Left ventricle myocardium inferior (tissue), 1 donor: ENCODE results near the gene MCF2L2. TPM values are rescaled to one million over a fixed set of nuclear protein-coding genes. Genes with fewer than 3 reads are reported as not detected.

Source experiments
- DNase-seq: peaks from one replicate; pipeline ENCODE4 v3.0.0-alpha.2; 2020
- H3K27ac ChIP-seq: fragments of 200-600 bp; replicated peaks from 2 replicates; pipeline ENCODE4 v1.8.0; 2021
- H3K27me3 ChIP-seq: fragments of 200-600 bp; 2 replicates; pipeline ENCODE4 v1.8.0; 2021; ENCODE audit warnings: low read depth
- H3K36me3 ChIP-seq: fragments of 200-600 bp; 2 replicates; pipeline ENCODE4 v1.8.0; 2021
- H3K4me1 ChIP-seq: fragments of 200-600 bp; 2 replicates; pipeline ENCODE4 v1.8.0; 2021
- H3K4me3 ChIP-seq: fragments of 200-600 bp; 2 replicates; pipeline ENCODE4 v1.8.0; 2021; ENCODE audit warnings: mild to moderate bottlenecking, moderate library complexity
- H3K9me3 ChIP-seq: fragments of 200-600 bp; replicated peaks from 2 replicates; pipeline ENCODE4 v1.8.0; 2021
- intact Hi-C: fragments of 100-400 bp; cut with micrococcal nuclease; formaldehyde crosslinking; loops from one replicate; pipeline ENCODE4 v1.11.0; 2022
- total RNA-seq: library from RNA; stranded (reverse); fragmentation: NEBNext Ultra II Directional; extraction: Animal tissue kit (Norgen Biotek cat#: 25700); gene quantifications from one replicate; pipeline ENCODE4 v1.2.1, GENCODE V29; 2021
- TF ChIP-seq, protein P1 (sequence below): fragments of 200-600 bp; IDR thresholded peaks from 2 replicates; pipeline ENCODE4 v1.8.0; 2021; ENCODE audit warnings: antibody characterized with exemption, mild to moderate bottlenecking, borderline replicate concordance
- donor health status: DM: no; HTN: yes; CAD: no; lungs with severe emphysema.

MCF2L2 gene
- total RNA-seq, 1 donor from 2014 or later: 0.91 TPM

DNA sequence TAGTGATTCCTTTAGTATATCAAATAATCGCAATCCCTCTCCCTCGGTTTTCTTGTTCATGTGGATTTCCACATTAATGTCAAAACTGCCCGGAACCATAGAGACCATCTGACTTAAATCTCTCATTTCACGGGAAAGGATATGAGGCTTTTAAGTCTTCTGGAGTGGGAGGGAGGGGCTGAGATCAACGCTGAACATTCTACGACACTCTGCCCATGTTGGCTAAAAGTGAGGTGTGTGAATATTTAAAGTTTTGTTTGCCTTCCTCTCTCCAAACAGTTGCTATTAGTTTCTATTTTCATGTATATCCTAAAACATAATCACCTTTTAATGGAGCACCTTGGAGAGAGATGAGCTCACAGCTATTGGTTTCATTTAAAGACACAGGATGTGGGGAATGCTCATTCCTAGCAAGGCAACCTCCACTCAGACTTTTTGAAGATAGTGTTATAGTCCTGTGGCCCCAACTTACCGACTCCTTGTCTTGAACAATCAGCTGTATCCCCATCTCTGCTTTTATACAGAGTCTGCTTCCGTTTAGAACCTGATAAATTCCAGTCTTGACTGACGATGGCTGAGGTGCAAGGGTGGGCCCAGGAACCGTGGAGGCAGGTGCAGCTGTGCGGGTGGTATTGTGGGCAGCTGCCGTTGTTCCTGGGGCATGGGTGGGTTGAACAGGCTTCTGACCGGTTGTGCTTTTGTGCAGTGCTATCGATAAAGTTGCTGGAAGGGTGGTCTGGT is 275.0 kb downstream of the MCF2L2 start:
- TF ChIP-seq, protein P1, sequence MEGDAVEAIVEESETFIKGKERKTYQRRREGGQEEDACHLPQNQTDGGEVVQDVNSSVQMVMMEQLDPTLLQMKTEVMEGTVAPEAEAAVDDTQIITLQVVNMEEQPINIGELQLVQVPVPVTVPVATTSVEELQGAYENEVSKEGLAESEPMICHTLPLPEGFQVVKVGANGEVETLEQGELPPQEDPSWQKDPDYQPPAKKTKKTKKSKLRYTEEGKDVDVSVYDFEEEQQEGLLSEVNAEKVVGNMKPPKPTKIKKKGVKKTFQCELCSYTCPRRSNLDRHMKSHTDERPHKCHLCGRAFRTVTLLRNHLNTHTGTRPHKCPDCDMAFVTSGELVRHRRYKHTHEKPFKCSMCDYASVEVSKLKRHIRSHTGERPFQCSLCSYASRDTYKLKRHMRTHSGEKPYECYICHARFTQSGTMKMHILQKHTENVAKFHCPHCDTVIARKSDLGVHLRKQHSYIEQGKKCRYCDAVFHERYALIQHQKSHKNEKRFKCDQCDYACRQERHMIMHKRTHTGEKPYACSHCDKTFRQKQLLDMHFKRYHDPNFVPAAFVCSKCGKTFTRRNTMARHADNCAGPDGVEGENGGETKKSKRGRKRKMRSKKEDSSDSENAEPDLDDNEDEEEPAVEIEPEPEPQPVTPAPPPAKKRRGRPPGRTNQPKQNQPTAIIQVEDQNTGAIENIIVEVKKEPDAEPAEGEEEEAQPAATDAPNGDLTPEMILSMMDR: no peak
- intact Hi-C loops: no loop called here

DNA sequence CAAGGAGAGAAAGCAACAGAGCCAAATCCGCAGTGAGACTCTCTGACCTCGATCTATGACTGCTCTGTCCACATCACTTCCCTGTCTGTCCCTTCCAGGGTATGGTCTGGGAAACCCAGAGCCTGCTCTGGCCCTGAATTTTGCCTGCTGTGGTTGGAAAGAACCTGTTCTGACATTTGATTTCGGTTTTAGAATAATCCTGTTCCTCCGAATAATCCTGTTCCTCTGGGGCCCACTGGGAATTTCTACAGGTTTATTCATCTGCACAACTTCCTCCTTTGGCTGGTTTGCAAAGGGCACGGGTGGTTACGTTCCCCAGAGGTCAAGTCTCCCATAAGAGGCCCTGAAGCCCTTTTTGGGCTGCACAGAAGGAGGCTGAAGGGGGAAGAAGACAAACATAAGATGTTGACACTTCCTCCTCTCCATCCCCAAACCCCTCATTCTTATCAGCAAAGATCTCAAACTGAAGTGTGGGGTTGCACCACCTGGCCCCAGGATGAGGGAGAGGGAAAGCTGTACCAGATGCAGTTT is 276.5 kb downstream of the MCF2L2 start:
- Histone ChIP-seq H3K4me3 (no peak overlapping the region), H3K27ac (no peak overlapping the region), H3K4me1 (no peaks in the 10 kb centered on the region), H3K9me3 (no peaks in the 10 kb centered on the region), H3K27me3 (peaks cover 42% of the 10 kb centered on the region), H3K36me3 (no peaks in the 10 kb centered on the region)
- DNase-seq: no peak
- TF ChIP-seq, protein P1: no peak
- intact Hi-C loops: no loop called here

More for the DNA sequence above, 275.0 kb downstream of the MCF2L2 start:
- no peak overlapping the region for H3K27ac ChIP-seq
- H3K4me1 ChIP-seq: no peaks in the 10 kb centered on the region
- H3K9me3 ChIP-seq: no peaks in the 10 kb centered on the region
- H3K36me3 ChIP-seq: no peaks in the 10 kb centered on the region
- peaks cover 32% of the 10 kb centered on the region for H3K27me3 ChIP-seq
- H3K4me3 ChIP-seq: no peak overlapping the region
- no peak for DNase-seq

DNA sequence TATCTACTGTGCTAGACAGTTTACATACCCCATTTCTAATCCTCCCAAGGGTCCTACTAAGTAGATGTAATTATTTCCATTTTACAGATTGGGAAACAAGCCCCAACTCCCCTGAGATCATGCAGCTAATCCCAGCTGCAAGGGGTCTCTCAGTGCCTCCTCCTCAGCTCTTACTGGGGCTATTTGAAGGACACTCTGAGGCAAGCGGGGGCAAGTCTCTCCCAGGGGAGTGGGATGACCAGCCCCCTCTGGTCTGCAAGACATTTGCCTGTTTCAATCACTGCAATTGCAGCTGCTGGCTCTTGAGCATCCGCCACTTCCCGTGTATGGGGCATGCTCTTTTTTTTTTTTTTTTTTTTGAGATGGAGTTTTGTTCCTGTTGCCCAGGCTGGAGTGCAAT is 277.3 kb downstream of the MCF2L2 start:
- no peak for DNase-seq
- Histone ChIP-seq H3K4me1 (no peaks in the 10 kb centered on the region), H3K4me3 (no peak overlapping the region), H3K27me3 (peaks cover 46% of the 10 kb centered on the region), H3K27ac (no peak overlapping the region), H3K9me3 (no peaks in the 10 kb centered on the region), H3K36me3 (no peaks in the 10 kb centered on the region)
- intact Hi-C loops: no loop called here
- TF ChIP-seq, protein P1: no peak

DNA sequence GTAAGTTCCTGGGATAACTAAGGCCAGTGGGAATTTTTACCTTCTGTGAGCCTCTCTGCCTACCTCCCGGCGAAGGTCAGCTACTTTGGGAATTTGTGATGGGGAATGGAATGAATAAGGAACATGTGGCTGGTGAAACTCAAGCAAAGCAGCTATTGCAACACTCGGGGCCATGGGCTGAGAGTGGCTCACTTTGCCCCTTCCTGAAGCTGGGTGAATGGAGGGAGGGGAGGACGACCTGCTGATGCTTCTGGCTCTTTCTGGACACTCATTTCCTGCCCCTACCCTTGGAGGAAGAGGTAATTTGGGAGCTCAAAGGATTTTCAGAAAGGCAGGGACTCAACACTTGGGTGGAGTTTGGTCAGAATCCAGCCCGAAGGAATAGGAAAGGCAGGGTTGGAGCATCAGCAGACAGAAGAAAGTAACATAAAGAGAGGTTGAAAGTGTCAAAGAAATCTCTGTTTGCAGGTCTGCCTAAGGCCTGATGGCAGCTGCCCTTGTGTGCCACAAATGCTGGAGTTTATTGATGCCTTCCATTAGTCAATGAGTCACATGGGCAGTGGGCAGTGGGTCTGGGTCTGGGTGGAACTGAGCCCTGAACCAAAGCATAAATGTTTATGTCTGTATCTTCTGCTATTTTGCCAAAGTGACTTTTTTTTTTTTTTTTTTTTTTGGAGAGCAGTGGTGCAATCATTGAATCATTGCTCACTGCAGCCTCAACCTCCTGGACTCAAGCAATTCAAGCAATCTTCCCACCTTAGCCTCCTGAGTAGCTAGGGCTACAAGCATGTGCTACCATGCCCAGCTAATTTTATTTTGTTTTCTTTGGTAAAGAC is 278.3 kb downstream of the MCF2L2 start:
- TF ChIP-seq, protein P1: no peak
- Histone ChIP-seq H3K27me3 (peaks cover 49% of the 10 kb centered on the region), H3K4me3 (no peak overlapping the region), H3K36me3 (no peaks in the 10 kb centered on the region), H3K27ac (no peak overlapping the region), H3K9me3 (no peaks in the 10 kb centered on the region), H3K4me1 (no peaks in the 10 kb centered on the region)
- intact Hi-C loops: no loop called here
- DNase-seq: no peak

DNA sequence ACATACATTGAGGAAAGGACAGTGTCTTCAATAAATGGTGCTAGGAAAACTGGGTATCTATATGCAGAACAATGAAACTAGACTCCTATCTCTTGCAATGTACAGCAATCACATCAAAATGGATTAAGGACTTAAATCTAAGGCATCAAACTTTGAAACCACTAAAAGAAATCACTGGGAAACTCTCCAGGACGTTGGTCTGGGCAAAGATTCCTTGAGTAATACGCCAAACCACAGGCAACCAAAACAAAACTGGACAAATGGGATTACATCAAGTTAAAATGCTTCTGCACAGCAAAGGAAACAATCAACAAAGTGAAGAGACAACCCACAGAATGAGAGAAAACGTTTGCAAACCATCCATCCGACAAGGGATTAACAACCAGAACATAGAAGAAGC is 280.4 kb downstream of the MCF2L2 start:
- no peaks in the 10 kb centered on the region for H3K4me1 ChIP-seq
- intact Hi-C loops: no loop called here
- no peak overlapping the region for H3K4me3 ChIP-seq
- H3K9me3 ChIP-seq: no peaks in the 10 kb centered on the region
- H3K27ac ChIP-seq: no peak overlapping the region
- no peak for DNase-seq
- TF ChIP-seq, protein P1: no peak
- H3K27me3 ChIP-seq: peaks cover 63% of the 10 kb centered on the region
- no peaks in the 10 kb centered on the region for H3K36me3 ChIP-seq
